HG03097 (cell line): ENCODE data around the gene TSNAX.
"Not testable (repeated sequence)": the region's sequence is repeated elsewhere in the genome, so short reads cannot be mapped to it uniquely, and the experiment has no call there.

ENCODE experiments used
- ATAC-seq: cut with Tn5 transposase; IDR thresholded peaks from one replicate; pipeline ENCODE4 v1.9.1; 2021; ENCODE audit not compliant: unreplicated experiment, low FRiP score

The TSNAX gene

DNA sequence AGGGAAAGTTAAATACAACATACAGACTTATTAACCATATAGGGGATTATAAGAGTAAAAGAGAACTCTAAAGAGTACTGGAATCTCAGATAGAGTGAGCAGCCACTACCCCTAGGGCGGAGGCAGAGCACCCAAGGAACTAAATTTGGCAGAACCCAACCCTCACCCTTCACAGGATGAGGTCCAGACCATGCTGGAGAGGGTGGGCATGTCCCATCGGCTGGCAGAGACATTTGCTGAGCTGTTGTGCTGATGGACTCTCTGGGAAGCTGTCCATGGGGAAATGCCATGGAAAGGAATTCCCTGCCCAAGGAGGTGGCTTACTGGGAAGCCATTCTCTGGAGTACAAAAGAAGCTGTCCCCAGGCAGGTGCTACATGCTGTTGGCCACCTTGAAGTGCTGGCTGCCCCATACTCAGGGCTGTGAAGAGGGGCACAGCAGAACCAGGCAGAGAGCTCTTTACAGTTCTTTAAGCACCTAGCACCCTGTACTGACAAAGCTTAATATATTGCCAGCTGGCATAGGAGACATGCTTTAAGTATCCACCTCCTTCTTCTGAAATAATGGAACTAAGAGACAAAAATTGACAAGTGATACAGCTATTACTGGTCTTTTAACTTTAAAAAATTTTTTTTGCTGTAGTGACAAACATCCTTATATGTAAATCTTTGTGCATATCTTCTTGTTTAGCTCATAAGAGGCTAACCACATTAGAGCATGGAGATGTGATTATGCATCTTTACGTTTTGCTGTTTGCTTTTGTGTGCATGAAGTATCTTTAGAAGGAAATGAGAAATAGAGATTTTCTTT, 29.6 kb downstream of the TSNAX start:
- no peak for ATAC-seq

DNA sequence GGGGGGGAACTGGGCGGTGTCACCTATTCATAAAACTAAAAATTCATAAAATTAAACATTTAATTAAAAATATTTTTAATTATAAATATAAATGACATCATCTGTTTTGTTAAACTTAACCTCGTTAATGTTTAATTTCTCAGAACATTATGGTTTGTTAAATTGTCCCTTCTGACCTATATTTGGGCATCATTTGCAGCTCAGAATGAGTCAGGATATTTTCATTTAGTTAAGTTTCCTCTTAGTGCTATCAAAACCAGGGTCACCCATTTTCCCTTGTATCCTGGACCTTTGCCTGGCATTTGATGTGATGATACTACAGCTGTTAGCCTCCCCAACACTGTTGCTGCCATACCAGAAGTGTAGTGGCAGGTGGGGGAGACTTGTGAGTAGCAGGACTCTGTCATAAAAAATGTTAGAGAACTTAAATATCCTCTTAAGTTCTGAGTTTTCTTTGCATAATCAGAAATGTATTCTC, 30.3 kb downstream of the TSNAX start:
- ATAC-seq = no peak

DNA sequence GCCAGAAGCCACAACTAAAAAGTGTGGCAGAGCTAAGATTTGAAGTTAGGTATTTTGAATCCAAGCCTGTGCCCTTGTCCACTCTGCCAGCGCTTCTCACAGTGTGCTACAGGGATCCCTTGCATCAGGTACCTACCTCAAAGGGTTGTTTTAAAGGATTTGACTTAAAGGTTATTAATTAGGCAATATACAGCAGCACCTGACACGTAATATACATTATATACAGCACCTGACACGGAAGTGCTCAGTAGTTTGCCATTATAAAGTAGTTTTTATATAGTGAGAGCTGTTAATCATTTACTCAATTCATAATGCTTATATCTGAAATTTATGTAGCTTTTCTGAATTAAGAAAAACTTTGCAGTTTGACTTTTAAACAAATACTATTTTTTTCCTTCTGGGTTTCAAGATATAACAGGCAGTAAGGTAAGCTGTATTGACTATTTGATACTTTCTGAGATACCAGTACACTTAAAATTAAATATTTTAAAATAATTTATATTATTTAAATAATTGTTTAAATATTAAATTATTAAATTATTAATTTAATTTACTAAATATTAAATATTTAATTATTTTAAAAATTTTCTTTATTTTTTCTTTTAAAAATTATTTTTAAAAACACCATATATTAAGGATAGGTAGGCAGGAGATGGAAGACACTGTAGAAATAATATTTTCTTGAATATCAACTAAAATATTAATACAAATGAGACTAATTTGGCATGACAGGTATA, 33.3 kb downstream of the TSNAX start:
- no peak for ATAC-seq

GRCh38 chr1:231563247-231563646, 34.8 kb downstream of the TSNAX start:
- no peak for ATAC-seq

GRCh38 chr1:231564373-231564772, 35.9 kb downstream of the TSNAX start:
- no peak for ATAC-seq

DNA sequence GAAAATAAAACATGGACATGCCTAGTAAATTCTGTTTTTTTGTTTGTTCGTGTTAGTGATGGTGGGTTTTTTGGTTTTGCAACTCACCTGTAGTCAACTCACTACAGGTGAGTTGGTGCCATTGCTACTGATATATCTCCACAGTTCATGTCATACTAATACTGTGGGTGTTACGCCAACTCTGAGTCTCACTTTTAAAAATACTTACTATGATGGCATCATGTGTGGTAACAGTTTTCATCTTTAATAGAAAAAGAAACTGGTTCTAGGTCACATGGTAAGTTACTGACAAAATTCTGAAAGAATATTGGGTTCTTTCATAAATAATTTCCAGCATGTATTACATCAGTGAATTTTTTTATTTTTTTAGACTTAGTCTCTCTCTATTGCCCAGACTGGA, 38.0 kb downstream of the TSNAX start:
- ATAC-seq = no peak

DNA sequence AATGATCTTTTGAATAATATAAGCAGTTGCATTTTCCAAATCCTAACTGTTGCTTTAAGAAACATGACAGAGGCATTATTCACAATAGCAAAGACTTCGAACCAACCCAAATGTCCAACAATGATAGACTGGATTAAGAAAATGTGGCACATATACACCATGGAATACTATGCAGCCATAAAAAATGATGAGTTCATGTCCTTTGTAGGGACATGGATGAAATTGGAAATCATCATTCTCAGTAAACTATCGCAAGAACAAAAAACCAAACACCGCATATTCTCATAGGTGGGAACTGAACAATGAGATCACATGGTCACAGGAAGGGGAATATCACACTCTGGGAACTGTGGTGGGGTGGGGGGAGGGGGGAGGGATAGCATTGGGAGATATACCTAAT, 41.8 kb downstream of the TSNAX start:
- ATAC-seq = not testable (repeated sequence)

GRCh38 chr1:231571904-231572303, 43.4 kb downstream of the TSNAX start:
- no peak for ATAC-seq

DNA sequence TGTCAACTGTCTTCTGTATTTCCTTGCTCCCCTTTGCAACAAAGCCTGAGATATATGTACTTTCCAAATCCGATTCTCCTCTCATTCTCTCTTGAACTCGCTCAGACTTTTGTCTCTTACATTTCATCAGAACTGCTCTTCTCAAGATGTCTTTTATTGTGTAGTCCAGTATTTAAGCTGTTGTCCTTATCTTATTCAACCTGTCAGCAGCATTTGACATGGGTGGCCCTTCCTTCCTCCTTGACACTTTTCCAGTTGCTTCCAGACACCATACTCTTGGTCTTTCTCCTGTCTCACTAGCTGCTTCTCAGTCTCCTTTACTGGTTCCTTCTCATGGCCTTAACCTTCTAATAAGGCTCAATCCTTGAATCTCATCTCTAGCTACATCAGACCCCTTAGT, 47.0 kb downstream of the TSNAX start:
- no peak for ATAC-seq

- ATAC-seq = no peak
These were observed 48.6 kb downstream of the TSNAX start for GRCh38 chr1:231576804-231577718.

GRCh38 chr1:231580874-231581273, 52.4 kb downstream of the TSNAX start:
- no peak for ATAC-seq

- ATAC-seq = no peak
These were observed 53.4 kb downstream of the TSNAX start for GRCh38 chr1:231581859-231582258.

GRCh38 chr1:231583376-231583775, 54.9 kb downstream of the TSNAX start:
- no peak for ATAC-seq

DNA sequence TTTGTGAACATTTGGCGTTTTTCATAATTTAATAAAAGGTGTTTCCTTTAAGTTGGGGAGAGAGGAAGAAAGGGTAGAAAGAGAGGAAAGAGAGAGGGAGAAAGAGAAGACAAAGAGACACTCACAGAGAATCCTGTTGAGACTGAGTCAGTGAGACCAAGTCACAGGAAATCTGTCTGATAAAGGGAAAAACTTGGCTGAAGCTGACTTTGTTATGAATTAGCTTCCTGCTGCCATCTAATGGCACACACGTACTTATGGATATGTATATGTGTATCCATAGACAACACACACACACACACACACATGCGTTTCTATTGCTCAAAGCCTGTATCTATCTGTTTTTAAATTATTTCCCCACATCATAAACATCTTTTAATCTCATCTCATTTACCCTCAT, 55.6 kb downstream of the TSNAX start:
- ATAC-seq = no peak

DNA sequence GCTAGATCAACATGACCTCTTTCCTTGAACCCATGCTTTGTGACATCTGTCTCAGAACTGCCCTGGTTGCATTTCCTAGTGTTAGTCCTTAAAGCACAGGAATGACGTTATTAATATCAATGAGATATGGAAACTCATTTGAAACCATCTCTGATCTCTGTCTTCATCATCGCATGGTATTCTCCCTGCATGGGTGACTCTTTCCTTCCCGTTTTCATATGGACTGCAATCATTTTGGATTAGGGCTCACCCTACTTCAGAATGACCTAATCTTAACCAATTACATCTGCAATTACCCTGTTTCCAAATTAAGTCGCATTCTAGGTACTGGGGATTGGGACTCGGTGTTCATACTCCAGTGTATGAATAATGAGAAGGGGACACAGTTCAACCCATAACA, 56.5 kb downstream of the TSNAX start:
- no peak for ATAC-seq

- ATAC-seq = no peak
These were observed 62.2 kb downstream of the TSNAX start for GRCh38 chr1:231590453-231591198.

DNA sequence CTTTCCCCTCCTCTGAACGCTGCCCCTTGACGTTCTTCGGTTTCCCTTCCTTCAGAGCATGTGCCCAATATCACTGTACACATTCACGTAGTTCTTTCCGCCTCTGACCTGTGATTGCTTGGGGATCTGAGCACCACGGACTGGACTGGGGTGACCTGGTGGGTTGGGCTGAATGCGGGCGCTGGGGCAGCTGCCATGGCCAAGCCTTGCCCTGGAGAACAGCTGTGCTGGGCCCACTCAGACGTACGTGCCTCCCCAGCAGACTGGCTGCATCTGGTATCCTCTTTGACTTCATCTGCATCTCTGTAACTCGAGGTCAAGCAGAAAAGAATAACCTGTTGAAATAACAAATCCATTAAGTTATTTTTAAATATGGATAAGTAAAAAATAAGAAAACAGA, 63.0 kb downstream of the TSNAX start:
- ATAC-seq = no peak

GRCh38 chr1:231592809-231593208, 64.3 kb downstream of the TSNAX start:
- no peak for ATAC-seq

DNA sequence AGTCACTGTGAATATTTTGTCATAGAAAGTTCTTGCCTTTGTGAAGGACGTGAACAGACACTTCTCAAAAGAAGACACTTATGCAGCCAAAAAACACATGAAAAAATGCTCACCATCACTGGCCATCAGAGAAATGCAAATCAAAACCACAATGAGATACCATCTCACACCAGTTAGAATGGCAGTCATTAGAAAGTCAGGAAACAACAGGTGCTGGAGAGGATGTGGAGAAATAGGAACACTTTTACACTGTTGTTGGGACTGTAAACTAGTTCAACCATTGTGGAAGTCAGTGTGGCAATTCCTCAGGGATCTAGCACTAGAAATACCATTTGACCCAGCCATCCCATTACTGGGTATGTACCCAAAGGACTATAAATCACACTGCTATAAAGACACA, 64.8 kb downstream of the TSNAX start:
- ATAC-seq = not testable (repeated sequence)

GRCh38 chr1:231594123-231594522, 65.7 kb downstream of the TSNAX start:
- no peak for ATAC-seq
